ENCODE data around the gene SHB.

SHB gene

DNA sequence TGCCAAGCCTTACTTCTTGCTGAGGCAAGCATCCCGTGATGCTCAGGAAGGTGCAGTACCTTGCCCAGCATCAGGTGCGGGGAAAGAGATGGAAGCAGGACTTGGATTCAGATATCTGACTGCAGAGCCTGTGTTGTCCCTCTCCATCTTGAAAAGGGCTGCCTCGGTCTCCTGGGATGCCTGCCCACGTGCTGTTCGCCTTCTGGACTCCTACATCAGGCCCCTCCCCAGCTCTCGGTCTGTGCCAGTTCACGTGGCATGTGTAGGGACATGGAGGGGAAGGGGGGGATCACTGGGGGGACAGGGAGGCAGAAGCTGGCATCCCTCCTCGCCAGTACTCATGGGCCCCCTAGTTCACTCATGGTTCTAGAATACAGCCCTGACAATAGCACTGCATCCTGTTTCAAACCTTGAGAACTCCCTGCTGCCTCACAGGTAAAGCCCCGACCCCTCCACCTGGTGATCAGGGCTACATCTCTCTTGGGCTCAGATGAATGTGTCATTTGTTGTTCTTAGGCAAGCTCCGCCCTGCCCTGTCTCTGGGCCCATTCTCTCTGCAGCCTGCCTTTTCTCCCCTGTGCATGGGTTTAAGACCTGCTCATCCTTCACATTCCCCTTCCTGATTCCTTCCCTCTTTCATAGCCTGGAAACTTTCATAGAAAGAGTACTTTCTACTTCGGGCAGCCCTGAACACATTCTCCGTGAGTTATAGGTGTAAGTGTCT is 126.2 kb downstream of the SHB start:
- no peaks in the 10 kb centered on the region for H3K4me1 Mint-ChIP-seq (ENCODE audit: low read depth)
- H3K36me3 Mint-ChIP-seq = no peaks in the 10 kb centered on the region
- no peak overlapping the region for H3K27ac Mint-ChIP-seq
- H3K9me3 Mint-ChIP-seq (ENCODE audit: low read depth) = no peaks in the 10 kb centered on the region
- H3K27me3 Mint-ChIP-seq = no peaks in the 10 kb centered on the region
- H3K4me3 Mint-ChIP-seq = no peak overlapping the region

DNA sequence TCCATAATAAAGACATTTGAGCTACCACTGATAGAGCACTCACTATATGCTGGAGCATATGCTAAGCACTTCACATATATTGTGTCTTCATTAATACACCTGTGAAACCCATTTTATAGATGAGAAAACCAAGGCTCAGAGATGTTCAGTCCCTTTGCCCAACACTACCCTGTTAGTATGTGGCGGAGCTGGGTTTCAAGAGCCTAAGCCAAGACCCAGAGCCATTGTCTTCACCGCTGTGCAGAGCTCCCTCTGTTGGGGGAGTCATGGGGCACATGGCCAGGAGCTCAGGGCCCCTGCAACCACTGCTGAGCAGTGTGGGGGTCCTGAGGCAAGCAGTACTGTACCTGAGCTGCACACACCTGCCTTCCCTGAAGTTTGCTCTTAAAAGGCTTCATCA is 127.8 kb downstream of the SHB start:
- Mint-ChIP-seq H3K27ac (no peak overlapping the region), H3K36me3 (no peaks in the 10 kb centered on the region), H3K9me3 (ENCODE audit: low read depth) (no peaks in the 10 kb centered on the region), H3K27me3 (no peaks in the 10 kb centered on the region), H3K4me1 (ENCODE audit: low read depth) (no peaks in the 10 kb centered on the region), H3K4me3 (no peak overlapping the region)

DNA sequence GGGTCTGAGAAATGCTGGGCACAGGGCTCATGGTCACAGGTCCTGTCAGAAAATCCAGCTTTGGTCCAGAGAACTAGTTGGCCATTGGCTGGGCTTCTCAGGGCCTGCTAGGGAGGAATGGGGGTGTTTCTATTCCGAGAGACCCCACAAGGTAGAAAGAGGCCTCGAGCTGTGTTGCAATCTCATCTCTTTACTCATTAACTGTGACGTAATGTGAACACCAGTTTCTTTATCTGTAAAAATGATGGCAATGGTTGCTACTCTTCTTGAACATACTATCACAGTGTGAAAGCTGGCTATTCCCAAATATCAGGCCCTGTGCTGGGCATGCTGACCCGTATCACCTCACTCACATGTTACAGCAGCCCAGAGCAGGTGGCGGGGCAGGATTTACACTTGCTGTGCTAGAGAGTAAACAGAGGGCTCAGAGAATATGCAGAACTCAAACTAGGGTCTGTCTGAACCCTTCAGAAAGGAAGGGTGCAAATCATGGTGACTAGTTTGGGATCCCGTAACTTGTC is 129.4 kb downstream of the SHB start:
- Mint-ChIP-seq H3K4me1 (ENCODE audit: low read depth) (no peaks in the 10 kb centered on the region), H3K4me3 (no peak overlapping the region), H3K36me3 (no peaks in the 10 kb centered on the region), H3K9me3 (ENCODE audit: low read depth) (no peaks in the 10 kb centered on the region), H3K27me3 (no peaks in the 10 kb centered on the region), H3K27ac (no peak overlapping the region)

DNA sequence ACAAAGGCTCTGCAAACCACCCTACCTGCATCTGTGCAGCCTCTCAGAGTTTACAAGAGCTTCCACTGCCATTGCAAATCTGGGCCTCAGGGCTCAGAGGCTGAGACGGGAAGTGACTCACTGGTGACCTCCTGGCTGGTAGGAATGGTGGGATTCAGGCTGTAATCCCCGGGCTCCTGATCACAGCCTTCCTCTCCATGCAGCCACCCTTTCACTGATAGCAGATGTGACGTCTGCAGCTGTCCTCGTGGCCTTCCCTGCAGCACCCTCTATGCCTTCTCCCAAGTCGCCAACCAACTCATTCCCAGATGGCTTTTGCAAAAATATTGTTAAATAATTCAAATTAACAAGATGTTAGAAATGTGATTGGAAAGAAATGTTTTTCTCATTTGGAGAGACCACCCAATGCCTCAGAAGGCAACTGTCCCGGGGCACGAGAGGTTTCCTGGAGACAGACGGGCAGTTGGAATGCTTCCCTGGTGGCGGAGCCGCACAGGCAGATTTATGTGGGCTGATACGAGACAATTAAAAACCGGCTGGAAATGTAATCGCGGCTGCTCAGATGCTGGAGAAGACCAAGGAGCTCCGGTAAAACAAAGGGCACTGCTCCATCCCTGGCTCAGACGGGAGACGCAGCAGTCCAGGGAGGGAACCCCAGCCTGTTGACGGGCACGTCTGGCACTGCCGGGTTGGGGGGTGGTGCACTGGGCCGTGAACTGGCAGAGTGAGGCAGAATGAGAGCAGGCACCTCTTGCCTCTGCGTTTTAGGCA is 130.7 kb downstream of the SHB start:
- Mint-ChIP-seq H3K9me3 (ENCODE audit: low read depth) (no peaks in the 10 kb centered on the region), H3K27ac (no peak overlapping the region), H3K36me3 (no peaks in the 10 kb centered on the region), H3K27me3 (no peaks in the 10 kb centered on the region), H3K4me3 (no peak overlapping the region), H3K4me1 (ENCODE audit: low read depth) (no peaks in the 10 kb centered on the region)

DNA sequence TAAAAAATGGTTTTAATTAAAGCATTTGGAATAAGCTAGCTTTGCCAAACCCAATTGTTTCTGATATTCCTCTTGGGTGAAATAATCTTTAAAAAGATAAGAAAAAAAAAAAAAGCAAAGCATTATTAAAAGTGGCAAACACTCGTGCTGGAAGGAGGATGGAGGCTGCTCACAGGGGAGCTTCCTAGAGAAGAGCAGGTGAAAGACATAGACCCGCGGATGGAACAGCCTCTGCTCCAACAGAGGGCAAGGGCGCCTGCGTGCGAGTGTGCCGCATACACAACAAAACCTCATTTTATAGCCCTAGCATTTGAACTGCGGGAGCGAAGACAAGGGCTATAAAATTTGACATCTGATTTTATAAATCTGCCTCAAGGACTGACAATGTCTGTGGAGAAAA is 131.7 kb downstream of the SHB start:
- H3K36me3 Mint-ChIP-seq = no peaks in the 10 kb centered on the region

DNA sequence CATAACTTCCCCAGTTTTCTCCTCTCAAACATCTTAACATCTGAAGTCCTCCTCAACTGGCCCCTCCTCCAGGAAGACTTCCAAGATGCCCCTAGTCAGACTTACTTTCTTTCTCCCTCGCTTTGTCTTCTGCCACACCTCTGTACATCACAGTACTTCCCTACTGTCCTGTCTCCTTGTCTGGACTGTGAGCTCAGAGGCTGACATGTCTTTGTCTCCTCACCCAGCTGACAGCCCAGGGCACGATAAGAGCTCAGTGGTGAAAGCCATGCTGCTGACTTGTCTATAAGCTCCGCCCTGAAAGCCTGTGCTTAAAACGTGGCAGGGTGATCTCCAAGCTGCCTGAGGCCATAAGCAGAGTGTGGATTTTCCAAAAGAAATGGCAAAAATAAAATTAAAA is 132.1 kb downstream of the SHB start:
- Mint-ChIP-seq H3K27me3 (no peaks in the 10 kb centered on the region), H3K27ac (no peak overlapping the region), H3K4me1 (ENCODE audit: low read depth) (no peaks in the 10 kb centered on the region), H3K36me3 (no peaks in the 10 kb centered on the region), H3K4me3 (no peak overlapping the region), H3K9me3 (ENCODE audit: low read depth) (no peaks in the 10 kb centered on the region)

More for the DNA sequence above, 131.7 kb downstream of the SHB start:
- no peak overlapping the region for H3K27ac Mint-ChIP-seq
- no peaks in the 10 kb centered on the region for H3K4me1 Mint-ChIP-seq (ENCODE audit: low read depth)
- H3K27me3 Mint-ChIP-seq = no peaks in the 10 kb centered on the region
- H3K9me3 Mint-ChIP-seq (ENCODE audit: low read depth) = no peaks in the 10 kb centered on the region
- H3K4me3 Mint-ChIP-seq = no peak overlapping the region

DNA sequence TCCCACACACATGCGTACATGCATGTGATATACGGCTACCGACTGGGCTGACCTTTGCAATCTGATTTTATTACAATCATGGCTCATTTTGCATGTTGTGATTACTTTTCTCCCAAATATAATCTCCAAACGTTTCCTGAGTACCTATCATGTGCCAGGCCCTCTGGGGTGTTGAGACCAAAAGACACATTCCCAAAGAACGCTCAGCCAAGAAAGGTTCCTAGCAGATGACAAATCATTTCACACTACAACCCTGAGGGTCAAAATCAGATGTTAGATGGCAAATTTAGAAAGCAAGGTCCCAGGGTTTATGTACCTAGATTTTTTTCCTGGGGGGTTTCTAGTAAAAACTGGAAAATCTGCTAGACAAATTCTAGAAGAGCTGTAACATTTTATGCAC is 132.7 kb downstream of the SHB start:
- Mint-ChIP-seq H3K27ac (no peak overlapping the region), H3K4me3 (no peak overlapping the region), H3K27me3 (no peaks in the 10 kb centered on the region), H3K4me1 (ENCODE audit: low read depth) (no peaks in the 10 kb centered on the region), H3K9me3 (ENCODE audit: low read depth) (no peaks in the 10 kb centered on the region), H3K36me3 (no peaks in the 10 kb centered on the region)

DNA sequence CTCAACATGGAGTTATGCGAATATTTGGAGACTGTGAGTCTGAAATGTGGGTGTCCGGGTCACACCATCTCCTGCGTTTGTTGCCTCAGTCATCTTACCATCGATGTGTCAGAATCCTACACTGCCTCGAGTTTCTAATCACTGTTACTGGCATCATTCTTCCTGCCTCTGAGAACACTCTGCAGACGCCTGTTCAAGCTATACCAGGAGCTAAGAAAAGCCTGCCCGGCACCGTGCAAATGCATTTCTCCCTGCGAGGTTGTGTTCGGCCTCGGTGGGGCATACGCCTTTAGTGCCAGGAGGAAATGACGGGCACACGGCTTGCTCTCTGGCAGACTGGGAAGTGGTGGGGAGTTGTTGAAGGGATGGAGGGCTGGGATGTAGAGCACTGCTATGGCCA is 133.9 kb downstream of the SHB start:
- no peaks in the 10 kb centered on the region for H3K9me3 Mint-ChIP-seq (ENCODE audit: low read depth)
- H3K4me1 Mint-ChIP-seq (ENCODE audit: low read depth) = no peaks in the 10 kb centered on the region
- no peak overlapping the region for H3K27ac Mint-ChIP-seq
- no peaks in the 10 kb centered on the region for H3K27me3 Mint-ChIP-seq
- H3K36me3 Mint-ChIP-seq = no peaks in the 10 kb centered on the region
- H3K4me3 Mint-ChIP-seq = no peak overlapping the region

DNA sequence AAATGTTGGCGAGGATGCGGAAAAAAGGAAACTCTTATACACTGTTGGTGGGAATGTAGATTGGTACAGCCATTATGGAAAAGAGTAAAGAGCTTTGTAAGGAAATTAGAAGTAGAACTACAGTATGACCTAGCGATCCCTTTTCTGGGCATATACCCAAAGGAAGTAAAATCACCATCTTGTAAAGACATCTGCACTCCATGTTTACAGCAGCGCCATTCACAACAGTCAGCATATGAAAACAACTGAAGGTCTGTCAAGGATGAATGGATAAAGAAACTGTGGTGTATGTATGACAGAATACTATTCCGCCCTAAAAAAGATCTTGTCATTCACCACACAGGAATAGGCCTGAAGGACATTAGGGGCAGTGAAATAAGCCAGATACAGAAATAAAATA is 137.4 kb downstream of the SHB start:
- H3K4me1 Mint-ChIP-seq (ENCODE audit: low read depth) = no peaks in the 10 kb centered on the region
- no peaks in the 10 kb centered on the region for H3K27me3 Mint-ChIP-seq
- H3K4me3 Mint-ChIP-seq = no peak overlapping the region
- no peaks in the 10 kb centered on the region for H3K9me3 Mint-ChIP-seq (ENCODE audit: low read depth)
- no peak overlapping the region for H3K27ac Mint-ChIP-seq
- no peaks in the 10 kb centered on the region for H3K36me3 Mint-ChIP-seq

DNA sequence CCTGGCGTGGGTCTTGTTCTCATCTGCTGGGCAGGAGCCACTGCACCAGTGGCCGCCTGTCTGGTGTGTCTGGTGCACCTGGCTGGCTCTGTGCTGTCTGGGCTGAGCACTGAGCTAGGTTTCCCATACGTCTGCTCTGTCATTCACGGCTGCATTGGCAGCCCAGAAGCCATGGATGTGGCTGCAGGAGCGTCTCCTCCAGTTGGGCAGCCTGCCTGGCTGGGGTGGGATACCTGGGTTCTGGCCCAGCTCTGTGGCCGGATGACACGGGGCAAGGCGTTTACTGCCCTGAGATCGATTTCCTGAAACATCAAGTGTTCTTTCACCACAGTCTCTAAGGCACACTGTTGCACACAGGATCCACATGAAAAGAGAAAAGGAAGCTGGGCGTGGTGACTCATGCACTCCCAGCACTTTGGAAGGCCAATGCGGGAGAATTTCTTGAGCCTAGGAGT is 139.6 kb downstream of the SHB start:
- Mint-ChIP-seq H3K4me1 (ENCODE audit: low read depth) (no peaks in the 10 kb centered on the region), H3K27me3 (no peaks in the 10 kb centered on the region), H3K36me3 (no peaks in the 10 kb centered on the region), H3K4me3 (no peak overlapping the region), H3K27ac (no peak overlapping the region), H3K9me3 (ENCODE audit: low read depth) (no peaks in the 10 kb centered on the region)

DNA sequence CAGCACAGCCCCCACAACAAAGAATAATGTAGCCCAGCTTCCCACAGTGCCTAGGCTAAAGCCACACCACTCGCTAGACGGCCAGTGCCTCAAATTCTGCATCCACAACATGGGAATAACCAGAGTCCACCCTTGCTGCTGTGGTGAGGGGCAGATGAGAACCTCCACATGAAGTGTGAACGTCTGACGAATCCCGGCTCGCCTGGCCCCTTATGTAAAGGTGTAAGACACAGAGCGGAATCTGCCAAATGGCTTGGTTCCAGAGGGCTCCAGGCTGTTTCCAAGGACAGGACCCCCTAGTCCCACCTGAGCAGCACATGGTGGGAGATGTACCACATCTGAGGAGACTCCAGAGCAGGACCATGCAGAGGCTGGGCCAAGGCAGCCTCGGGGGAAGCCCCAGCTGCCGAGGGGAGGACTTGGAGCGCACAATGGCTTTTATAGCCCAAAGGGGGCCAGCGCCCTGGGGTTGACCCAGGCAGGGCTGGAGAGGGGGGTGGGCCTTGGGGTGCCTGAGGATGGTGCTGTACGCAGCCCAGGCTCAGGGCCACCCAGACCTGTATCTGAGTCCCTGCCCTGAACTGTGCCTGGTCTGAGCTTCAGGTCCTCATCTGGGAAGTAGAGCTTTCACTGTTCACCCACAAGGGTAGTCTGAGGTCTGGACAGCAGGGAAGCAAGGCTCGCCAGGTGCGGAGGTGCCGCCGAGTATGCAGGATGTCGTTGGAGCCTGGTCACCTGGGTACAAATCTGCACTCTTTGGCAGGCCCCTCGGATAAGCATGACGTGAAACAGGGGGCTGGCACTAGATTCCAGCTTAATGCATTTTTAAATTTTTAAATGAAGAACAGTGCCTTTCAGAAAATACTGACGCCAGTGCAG is 140.2 kb downstream of the SHB start:
- H3K36me3 Mint-ChIP-seq = no peaks in the 10 kb centered on the region
- H3K27me3 Mint-ChIP-seq = no peaks in the 10 kb centered on the region
- no peaks in the 10 kb centered on the region for H3K4me1 Mint-ChIP-seq (ENCODE audit: low read depth)

DNA sequence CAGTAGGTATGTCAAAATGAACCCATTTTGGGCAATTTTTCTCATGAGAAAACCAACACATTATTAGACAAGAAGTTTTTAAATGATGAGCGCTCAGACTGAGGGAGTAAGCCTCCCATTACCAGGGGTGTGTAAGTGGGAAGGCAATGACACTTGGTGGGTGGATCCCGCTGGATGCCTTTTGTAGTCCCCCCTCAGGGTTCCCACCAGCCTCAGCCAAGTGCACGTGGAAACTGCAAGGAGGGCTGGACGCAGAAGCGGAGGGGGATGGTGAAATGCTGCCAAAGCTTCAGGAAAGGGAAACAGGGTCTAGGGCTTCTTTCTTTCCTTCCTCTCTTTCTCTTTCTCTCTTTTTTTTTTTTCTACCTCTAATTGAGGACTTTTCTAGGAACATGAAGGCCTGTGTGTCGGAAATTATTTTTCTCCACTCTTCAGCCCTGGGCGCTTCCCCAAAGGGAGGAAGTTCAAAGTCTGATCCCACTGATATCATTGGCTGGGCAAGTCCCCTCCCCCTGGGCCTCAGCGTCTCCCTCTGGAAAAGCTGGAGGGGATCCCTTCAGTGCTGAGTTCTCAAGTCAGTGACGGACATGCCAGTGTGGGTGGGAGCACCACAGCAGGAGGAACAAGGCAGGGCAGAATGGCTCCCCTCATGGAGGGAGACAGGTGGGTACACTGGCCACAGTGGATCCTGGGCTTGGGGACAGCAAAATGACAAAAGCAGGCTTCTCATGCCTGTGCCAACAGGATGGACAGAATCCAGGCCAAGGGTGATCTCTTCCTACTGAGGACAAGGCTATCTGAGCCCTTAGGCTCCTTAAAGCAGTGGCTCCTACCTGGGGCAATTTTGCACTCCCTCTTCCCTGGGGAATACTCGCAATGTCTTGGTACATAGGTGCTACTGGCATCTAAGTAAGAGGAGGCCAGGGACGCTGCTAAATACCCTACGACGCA is 141.2 kb downstream of the SHB start:
- Mint-ChIP-seq H3K27me3 (no peaks in the 10 kb centered on the region), H3K4me1 (ENCODE audit: low read depth) (no peaks in the 10 kb centered on the region), H3K36me3 (no peaks in the 10 kb centered on the region), H3K27ac (no peak overlapping the region), H3K9me3 (ENCODE audit: low read depth) (no peaks in the 10 kb centered on the region), H3K4me3 (no peak overlapping the region)

More for the DNA sequence above, 140.2 kb downstream of the SHB start:
- H3K4me3 Mint-ChIP-seq = no peak overlapping the region
- no peaks in the 10 kb centered on the region for H3K9me3 Mint-ChIP-seq (ENCODE audit: low read depth)
- no peak overlapping the region for H3K27ac Mint-ChIP-seq

DNA sequence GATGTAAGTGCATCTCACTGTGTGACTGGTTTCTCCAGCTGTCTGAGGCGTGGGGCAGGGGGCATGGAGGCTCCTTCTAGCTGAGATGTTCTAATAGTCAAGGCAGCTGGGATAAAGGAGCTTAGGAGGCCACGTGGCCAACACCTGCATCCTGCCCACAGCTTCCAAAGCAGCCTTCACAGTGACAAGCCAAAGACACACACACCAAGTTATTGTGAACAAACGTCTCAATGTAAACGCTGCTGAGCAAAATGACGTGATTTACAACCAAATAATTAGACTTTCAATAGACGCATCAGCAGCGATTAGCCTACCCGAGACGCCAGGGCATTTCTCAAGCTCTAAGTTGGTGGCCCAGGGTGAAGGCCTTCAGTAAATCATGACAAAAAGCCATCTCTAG is 141.9 kb downstream of the SHB start:
- Mint-ChIP-seq H3K4me1 (ENCODE audit: low read depth) (no peaks in the 10 kb centered on the region), H3K36me3 (no peaks in the 10 kb centered on the region), H3K27me3 (no peaks in the 10 kb centered on the region), H3K27ac (no peak overlapping the region), H3K9me3 (ENCODE audit: low read depth) (no peaks in the 10 kb centered on the region), H3K4me3 (no peak overlapping the region)

DNA sequence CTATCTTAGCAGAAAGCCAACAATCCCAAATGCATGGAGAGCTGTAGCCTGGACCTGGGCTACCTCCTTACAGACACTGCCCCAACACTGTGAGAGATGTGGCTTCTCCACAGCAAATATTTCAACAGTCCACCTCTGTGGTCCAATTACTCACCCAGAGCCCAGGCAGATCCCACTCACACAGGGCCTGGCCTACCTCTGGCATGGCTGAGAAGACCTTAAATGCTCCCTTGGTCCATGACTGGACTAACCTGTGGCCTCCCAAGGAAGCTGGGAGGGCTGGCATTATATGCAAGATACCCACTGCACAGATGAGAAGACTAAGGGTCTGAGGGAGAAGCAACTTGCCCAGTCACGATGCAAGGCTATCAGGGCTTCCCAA is 142.3 kb downstream of the SHB start:
- Mint-ChIP-seq H3K36me3 (no peaks in the 10 kb centered on the region), H3K4me3 (no peak overlapping the region), H3K9me3 (ENCODE audit: low read depth) (no peaks in the 10 kb centered on the region), H3K4me1 (ENCODE audit: low read depth) (no peaks in the 10 kb centered on the region), H3K27ac (no peak overlapping the region), H3K27me3 (no peaks in the 10 kb centered on the region)
